ENCODE data around the gene KLF7.

Gene KLF7

DNA sequence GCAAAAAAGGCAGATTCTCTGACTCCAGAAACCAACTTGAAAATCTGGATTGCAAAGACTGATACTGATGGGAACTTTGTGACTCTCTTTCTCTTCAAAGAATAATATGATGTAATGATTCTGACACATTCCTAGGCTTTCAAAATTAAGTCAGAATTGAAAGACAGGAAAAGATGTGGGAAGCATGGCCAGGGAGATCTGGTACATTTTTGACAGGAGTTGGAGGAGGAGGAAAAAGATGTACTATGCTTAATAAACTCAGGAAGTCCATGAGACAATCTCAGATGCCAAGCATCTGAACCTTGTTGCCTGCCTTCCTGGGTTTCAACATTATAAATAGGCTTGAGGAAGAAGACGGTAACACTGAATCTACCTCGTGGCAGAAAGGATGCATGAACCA lies 34.2 kb downstream of the KLF7 start:
- no peak for ATAC-seq
- no peak for TF ChIP-seq ZFP30 (CRISPR knock-in tag; IDR thresholded peaks at IDR 0.05)
- TF ChIP-seq ESRRG (CRISPR knock-in tag; IDR thresholded peaks at IDR 0.05): no peak
- no peak for TF ChIP-seq TCF4 (CRISPR knock-in tag; IDR thresholded peaks at IDR 0.05; ENCODE audit: borderline replicate concordance)
- TF ChIP-seq SNAI2 (CRISPR knock-in tag; IDR thresholded peaks at IDR 0.05): no peak
- TF ChIP-seq PPARA (CRISPR knock-in tag; IDR thresholded peaks at IDR 0.05; ENCODE audit: borderline replicate concordance): no peak
- TF ChIP-seq ZFP3 (CRISPR knock-in tag; IDR thresholded peaks at IDR 0.05): no peak
- TF ChIP-seq OSR1 (CRISPR knock-in tag; IDR thresholded peaks at IDR 0.05): no peak
- no peak for TF ChIP-seq ZC3H10 (CRISPR knock-in tag; IDR thresholded peaks at IDR 0.05)
- TF ChIP-seq BACH2 (CRISPR knock-in tag; IDR thresholded peaks at IDR 0.05; ENCODE audit: borderline replicate concordance): no peak
- TF ChIP-seq GLIS3 (CRISPR knock-in tag; IDR thresholded peaks at IDR 0.05): no peak
- TF ChIP-seq, protein P1, sequence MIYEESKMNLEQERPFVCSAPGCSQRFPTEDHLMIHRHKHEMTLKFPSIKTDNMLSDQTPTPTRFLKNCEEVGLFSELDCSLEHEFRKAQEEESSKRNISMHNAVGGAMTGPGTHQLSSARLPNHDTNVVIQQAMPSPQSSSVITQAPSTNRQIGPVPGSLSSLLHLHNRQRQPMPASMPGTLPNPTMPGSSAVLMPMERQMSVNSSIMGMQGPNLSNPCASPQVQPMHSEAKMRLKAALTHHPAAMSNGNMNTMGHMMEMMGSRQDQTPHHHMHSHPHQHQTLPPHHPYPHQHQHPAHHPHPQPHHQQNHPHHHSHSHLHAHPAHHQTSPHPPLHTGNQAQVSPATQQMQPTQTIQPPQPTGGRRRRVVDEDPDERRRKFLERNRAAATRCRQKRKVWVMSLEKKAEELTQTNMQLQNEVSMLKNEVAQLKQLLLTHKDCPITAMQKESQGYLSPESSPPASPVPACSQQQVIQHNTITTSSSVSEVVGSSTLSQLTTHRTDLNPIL (CRISPR knock-in tag; IDR thresholded peaks at IDR 0.05; ENCODE audit: low read depth): no peak
- no peak for TF ChIP-seq ARNTL (CRISPR knock-in tag; IDR thresholded peaks at IDR 0.05; ENCODE audit: borderline replicate concordance, low read depth)
- no peak for TF ChIP-seq ZNF8 (CRISPR knock-in tag; IDR thresholded peaks at IDR 0.05)
- no peak for TF ChIP-seq CSDC2 (CRISPR knock-in tag; IDR thresholded peaks at IDR 0.05)

DNA sequence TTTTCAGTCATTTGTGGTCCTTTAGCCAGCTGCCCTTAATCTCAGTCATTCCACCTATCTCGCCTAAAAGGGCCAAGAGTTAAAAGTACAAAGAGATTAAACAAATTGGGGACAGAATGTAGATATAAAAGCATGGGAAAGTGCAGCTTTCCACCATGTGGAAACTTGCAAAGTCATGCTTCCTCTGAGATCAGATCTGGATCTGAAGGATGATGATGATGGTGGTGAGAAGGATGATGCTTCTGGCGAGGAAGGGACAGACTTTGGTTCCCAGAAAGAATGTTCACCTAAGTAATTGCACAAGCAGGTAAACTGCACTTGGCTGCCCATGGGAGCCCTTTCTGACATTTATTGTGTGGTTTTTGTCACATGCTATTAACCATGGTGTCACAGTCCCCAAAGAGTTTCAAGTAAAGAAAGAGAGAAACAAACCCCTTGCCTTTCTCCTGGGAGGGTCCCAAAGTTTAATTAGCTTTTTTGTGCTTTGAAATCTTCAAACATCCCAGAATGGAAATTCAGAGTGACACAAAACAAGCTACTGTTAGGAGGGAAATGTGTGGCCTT lies 34.7 kb downstream of the KLF7 start:
- ATAC-seq: no peak
- no peak for TF ChIP-seq ZFP30 (CRISPR knock-in tag; IDR thresholded peaks at IDR 0.05)
- no peak for TF ChIP-seq OSR1 (CRISPR knock-in tag; IDR thresholded peaks at IDR 0.05)
- no peak for TF ChIP-seq ZC3H10 (CRISPR knock-in tag; IDR thresholded peaks at IDR 0.05)

DNA sequence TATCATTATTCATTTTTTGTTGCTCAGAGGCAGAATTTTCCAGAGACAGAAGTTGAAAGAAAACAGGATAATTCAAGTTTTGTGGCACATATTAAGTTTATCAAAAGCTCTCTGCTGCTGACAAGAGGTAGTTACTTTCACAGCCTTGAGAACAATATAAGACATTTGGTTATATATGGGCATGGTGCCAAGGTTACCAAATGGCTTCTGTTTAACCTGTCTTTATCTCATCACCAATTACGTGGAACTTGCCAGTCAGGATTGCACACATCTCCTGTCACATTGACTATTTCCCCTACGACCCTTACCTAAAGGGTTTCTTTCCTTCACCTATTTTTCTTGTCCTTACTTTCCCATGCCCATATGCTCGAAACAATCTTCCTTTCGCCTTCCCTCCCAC lies 35.9 kb downstream of the KLF7 start:
- TF ChIP-seq PPARA (CRISPR knock-in tag; IDR thresholded peaks at IDR 0.05; ENCODE audit: borderline replicate concordance): no peak
- TF ChIP-seq SNAI2 (CRISPR knock-in tag; IDR thresholded peaks at IDR 0.05): no peak
- TF ChIP-seq, protein P2, sequence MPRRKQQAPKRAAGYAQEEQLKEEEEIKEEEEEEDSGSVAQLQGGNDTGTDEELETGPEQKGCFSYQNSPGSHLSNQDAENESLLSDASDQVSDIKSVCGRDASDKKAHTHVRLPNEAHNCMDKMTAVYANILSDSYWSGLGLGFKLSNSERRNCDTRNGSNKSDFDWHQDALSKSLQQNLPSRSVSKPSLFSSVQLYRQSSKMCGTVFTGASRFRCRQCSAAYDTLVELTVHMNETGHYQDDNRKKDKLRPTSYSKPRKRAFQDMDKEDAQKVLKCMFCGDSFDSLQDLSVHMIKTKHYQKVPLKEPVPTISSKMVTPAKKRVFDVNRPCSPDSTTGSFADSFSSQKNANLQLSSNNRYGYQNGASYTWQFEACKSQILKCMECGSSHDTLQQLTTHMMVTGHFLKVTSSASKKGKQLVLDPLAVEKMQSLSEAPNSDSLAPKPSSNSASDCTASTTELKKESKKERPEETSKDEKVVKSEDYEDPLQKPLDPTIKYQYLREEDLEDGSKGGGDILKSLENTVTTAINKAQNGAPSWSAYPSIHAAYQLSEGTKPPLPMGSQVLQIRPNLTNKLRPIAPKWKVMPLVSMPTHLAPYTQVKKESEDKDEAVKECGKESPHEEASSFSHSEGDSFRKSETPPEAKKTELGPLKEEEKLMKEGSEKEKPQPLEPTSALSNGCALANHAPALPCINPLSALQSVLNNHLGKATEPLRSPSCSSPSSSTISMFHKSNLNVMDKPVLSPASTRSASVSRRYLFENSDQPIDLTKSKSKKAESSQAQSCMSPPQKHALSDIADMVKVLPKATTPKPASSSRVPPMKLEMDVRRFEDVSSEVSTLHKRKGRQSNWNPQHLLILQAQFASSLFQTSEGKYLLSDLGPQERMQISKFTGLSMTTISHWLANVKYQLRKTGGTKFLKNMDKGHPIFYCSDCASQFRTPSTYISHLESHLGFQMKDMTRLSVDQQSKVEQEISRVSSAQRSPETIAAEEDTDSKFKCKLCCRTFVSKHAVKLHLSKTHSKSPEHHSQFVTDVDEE (CRISPR knock-in tag; IDR thresholded peaks at IDR 0.05): no peak
- TF ChIP-seq ESRRG (CRISPR knock-in tag; IDR thresholded peaks at IDR 0.05): no peak
- no peak for TF ChIP-seq RARB (CRISPR knock-in tag; IDR thresholded peaks at IDR 0.05)
- no peak for TF ChIP-seq OSR1 (CRISPR knock-in tag; IDR thresholded peaks at IDR 0.05)
- no peak for TF ChIP-seq ISL1 (CRISPR knock-in tag; IDR thresholded peaks at IDR 0.05)
- TF ChIP-seq, protein P3, sequence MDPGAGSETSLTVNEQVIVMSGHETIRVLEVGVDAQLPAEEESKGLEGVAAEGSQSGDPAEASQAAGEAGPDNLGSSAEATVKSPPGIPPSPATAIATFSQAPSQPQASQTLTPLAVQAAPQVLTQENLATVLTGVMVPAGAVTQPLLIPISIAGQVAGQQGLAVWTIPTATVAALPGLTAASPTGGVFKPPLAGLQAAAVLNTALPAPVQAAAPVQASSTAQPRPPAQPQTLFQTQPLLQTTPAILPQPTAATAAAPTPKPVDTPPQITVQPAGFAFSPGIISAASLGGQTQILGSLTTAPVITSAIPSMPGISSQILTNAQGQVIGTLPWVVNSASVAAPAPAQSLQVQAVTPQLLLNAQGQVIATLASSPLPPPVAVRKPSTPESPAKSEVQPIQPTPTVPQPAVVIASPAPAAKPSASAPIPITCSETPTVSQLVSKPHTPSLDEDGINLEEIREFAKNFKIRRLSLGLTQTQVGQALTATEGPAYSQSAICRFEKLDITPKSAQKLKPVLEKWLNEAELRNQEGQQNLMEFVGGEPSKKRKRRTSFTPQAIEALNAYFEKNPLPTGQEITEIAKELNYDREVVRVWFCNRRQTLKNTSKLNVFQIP (CRISPR knock-in tag; IDR thresholded peaks at IDR 0.05; ENCODE audit: borderline replicate concordance, low read depth): no peak
- TF ChIP-seq ZNF565 (CRISPR knock-in tag; conservative IDR thresholded peaks at IDR 0.05; ENCODE audit: low read depth): no peak
- ATAC-seq: no peak

DNA sequence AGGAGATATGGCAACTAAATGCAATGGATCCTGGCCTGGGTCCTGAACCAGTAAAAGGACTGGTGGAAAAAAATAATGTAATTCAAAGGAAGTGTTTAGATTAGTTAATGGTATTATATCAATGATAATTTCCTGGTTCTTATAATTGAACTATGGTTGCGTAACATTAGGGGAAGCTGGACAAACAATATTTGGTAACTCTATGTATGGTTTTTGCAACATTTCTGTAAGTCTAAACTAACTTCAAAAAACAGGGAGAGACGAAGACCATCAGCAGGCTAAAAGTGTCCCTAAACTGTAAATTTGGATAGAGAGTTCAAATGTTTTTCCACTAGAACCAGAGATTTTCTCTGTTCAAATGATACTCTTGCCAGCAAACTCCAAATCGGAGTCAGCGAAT lies 36.9 kb downstream of the KLF7 start:
- TF ChIP-seq ZNF8 (CRISPR knock-in tag; IDR thresholded peaks at IDR 0.05): no peak
- TF ChIP-seq, protein P1 (CRISPR knock-in tag; IDR thresholded peaks at IDR 0.05; ENCODE audit: low read depth): no peak
- TF ChIP-seq ZFP3 (CRISPR knock-in tag; IDR thresholded peaks at IDR 0.05): no peak
- TF ChIP-seq, protein P3 (CRISPR knock-in tag; IDR thresholded peaks at IDR 0.05; ENCODE audit: borderline replicate concordance, low read depth): no peak
- TF ChIP-seq SNAI2 (CRISPR knock-in tag; IDR thresholded peaks at IDR 0.05): no peak
- no peak for TF ChIP-seq OSR1 (CRISPR knock-in tag; IDR thresholded peaks at IDR 0.05)
- TF ChIP-seq CSDC2 (CRISPR knock-in tag; IDR thresholded peaks at IDR 0.05): no peak
- no peak for TF ChIP-seq ARNTL (CRISPR knock-in tag; IDR thresholded peaks at IDR 0.05; ENCODE audit: borderline replicate concordance, low read depth)
- TF ChIP-seq TCF4 (CRISPR knock-in tag; IDR thresholded peaks at IDR 0.05; ENCODE audit: borderline replicate concordance): no peak
- TF ChIP-seq ZNF70 (CRISPR knock-in tag; IDR thresholded peaks at IDR 0.05): no peak
- no peak for TF ChIP-seq GLIS3 (CRISPR knock-in tag; IDR thresholded peaks at IDR 0.05)
- no peak for ATAC-seq
